GM12878 (cell line): ENCODE measurements around the gene TMCC3.

Experiments
- ATF7 ChIP-seq: fragments of 450-650 bp; IDR thresholded peaks from 2 replicates; pipeline ENCODE4 v1.6.1; 2016; ENCODE audit warnings: low read depth, mild to moderate bottlenecking
- EZH2 ChIP-seq: IDR thresholded peaks from 2 replicates; pipeline ENCODE4 v1.6.1; 2012; ENCODE audit warnings: low read depth, mild to moderate bottlenecking, control low read depth, inconsistent platforms, low read length, borderline replicate concordance; ENCODE audit not compliant: control insufficient read depth
- GABPA ChIP-seq: IDR thresholded peaks from 2 replicates; pipeline ENCODE4 v1.6.1; 2014; ENCODE audit warnings: antibody characterized with exemption, low read depth, mild to moderate bottlenecking, inconsistent platforms
- POLR2A ChIP-seq: IDR thresholded peaks from 2 replicates; pipeline ENCODE4 v1.6.1; 2011; ENCODE audit warnings: low read depth, mild to moderate bottlenecking, low read length
- SKIL ChIP-seq: fragments of 450-650 bp; IDR thresholded peaks from 2 replicates; pipeline ENCODE4 v1.6.1; 2017; ENCODE audit warnings: mild to moderate bottlenecking, low read depth, inconsistent platforms; ENCODE audit not compliant: poor library complexity, severe bottlenecking
- TF ChIP-seq, protein P1 (sequence below): fragments of 150-350 bp; IDR thresholded peaks from 2 replicates; pipeline ENCODE4 v1.6.1; 2016; ENCODE audit warnings: low read depth, low read length
- TF ChIP-seq, protein P2 (sequence below), 3 experiments: IDR thresholded peaks in 2 of 3; conservative IDR thresholded peaks in 1 of 3; 2 replicates each; pipeline ENCODE4 v1.5.1; 2011; ENCODE audit warnings: low read depth in 3 of 3, low read length in 3 of 3, mild to moderate bottlenecking in 3 of 3, control low read depth in 2 of 3, moderate library complexity in 2 of 3, inconsistent platforms in 1 of 3, mixed read lengths in 1 of 3; ENCODE audit not compliant: control insufficient read depth in 2 of 3, insufficient read depth in 1 of 3; ENCODE audit errors: extremely low read depth in 1 of 3

- TF ChIP-seq, protein P1, sequence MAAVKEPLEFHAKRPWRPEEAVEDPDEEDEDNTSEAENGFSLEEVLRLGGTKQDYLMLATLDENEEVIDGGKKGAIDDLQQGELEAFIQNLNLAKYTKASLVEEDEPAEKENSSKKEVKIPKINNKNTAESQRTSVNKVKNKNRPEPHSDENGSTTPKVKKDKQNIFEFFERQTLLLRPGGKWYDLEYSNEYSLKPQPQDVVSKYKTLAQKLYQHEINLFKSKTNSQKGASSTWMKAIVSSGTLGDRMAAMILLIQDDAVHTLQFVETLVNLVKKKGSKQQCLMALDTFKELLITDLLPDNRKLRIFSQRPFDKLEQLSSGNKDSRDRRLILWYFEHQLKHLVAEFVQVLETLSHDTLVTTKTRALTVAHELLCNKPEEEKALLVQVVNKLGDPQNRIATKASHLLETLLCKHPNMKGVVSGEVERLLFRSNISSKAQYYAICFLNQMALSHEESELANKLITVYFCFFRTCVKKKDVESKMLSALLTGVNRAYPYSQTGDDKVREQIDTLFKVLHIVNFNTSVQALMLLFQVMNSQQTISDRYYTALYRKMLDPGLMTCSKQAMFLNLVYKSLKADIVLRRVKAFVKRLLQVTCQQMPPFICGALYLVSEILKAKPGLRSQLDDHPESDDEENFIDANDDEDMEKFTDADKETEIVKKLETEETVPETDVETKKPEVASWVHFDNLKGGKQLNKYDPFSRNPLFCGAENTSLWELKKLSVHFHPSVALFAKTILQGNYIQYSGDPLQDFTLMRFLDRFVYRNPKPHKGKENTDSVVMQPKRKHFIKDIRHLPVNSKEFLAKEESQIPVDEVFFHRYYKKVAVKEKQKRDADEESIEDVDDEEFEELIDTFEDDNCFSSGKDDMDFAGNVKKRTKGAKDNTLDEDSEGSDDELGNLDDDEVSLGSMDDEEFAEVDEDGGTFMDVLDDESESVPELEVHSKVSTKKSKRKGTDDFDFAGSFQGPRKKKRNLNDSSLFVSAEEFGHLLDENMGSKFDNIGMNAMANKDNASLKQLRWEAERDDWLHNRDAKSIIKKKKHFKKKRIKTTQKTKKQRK = no peak
- TF ChIP-seq GABPA (no peak), SKIL (no peak), POLR2A (no peak), EZH2 (no peak), ATF7 (no peak)
- TF ChIP-seq, protein P2, sequence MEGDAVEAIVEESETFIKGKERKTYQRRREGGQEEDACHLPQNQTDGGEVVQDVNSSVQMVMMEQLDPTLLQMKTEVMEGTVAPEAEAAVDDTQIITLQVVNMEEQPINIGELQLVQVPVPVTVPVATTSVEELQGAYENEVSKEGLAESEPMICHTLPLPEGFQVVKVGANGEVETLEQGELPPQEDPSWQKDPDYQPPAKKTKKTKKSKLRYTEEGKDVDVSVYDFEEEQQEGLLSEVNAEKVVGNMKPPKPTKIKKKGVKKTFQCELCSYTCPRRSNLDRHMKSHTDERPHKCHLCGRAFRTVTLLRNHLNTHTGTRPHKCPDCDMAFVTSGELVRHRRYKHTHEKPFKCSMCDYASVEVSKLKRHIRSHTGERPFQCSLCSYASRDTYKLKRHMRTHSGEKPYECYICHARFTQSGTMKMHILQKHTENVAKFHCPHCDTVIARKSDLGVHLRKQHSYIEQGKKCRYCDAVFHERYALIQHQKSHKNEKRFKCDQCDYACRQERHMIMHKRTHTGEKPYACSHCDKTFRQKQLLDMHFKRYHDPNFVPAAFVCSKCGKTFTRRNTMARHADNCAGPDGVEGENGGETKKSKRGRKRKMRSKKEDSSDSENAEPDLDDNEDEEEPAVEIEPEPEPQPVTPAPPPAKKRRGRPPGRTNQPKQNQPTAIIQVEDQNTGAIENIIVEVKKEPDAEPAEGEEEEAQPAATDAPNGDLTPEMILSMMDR (IDR thresholded peaks at IDR 0.05 in 2 of 3, conservative IDR thresholded peaks at IDR 0.05 in 1 of 3; ENCODE audit: control insufficient read depth in 2 of 3, extremely low read depth in 1 of 3, insufficient read depth in 1 of 3, low read depth in 3 of 3, low read length in 3 of 3) = no peak
Measured at GRCh38 chr12:94566345-94566744, 84.0 kb downstream of the TMCC3 start.
